Hematopoietic multipotent progenitor cell treated with erythropoietin and hydrocortisone succinate and interleukin-3 and kit ligand, for 4 days (in vitro differentiated cells): ENCODE results near the gene ACO1.
A peak's percentile ranks its signal among the peaks of the same experiment; 100 is the strongest.

Experiments used
- DNase-seq: peaks from one replicate; pipeline ENCODE4 v3.0.0-alpha.2; 2015

ACO1 gene

GRCh38 chr9:32384002-32384363 is 460 bp upstream of the ACO1 start:
- DNase-seq: peak; percentile 34

GRCh38 chr9:32385152-32385884 is 875 bp downstream of the ACO1 start:
- no peak for DNase-seq

- no peak for DNase-seq
Measured at GRCh38 chr9:32385885-32386283, 1.4 kb downstream of the ACO1 start.

- DNase-seq: no peak
Measured at GRCh38 chr9:32387256-32387655, 2.8 kb downstream of the ACO1 start.

- no peak for DNase-seq
Measured at GRCh38 chr9:32389365-32389764, 4.9 kb downstream of the ACO1 start.

DNA sequence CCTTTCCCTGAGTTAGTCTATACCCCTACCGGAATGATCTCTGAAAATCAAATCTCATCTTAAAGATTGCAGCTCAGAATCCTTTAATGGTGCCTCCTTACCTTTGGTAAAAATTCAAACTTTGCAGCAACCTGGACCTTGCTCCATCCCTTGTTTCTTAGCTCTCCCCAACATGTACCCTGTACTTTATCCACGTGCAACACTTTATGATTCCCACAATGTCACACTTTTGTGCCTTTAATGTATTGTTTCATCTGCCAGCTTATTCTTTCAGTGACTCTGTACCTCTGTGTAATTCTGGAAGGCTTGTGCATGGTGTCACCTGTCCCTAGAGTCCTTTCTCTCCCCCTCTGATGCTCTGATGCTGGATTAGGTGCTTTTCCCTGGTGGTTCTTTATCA is 9.5 kb downstream of the ACO1 start:
- DNase-seq: no peak

DNA sequence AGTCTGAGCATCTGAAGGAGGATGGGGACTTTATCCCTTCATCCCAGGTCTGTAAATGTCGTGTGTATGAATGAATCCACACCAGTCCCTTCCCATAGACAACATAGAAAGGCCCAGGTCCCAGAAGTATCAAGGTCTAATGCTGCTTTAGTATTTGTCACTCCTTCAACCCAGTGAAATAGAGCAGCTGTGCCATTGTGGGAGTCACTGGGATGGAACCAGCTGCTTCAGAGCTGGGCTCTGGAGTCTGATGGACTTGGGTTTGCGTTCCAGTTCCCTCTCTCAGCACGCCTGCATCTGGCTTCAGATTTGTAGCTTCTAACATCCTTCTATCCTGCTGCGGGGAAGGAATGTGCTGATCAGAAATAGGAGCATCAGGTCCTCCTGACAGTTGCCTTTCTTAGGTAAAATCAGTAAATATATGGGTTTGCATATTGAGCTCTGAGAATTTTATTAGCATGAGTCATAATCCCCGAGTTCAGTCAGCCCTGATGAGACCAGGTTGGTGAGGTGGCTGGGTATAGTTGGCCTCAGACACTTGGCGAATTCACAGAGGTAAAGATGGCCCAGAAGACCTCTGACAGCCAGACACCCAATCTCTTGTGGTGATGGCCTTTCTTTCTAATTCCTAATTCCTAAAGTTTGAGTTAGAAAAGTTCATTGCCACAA is 10.1 kb downstream of the ACO1 start:
- no peak for DNase-seq

- peak; percentile 8 for DNase-seq
Measured at GRCh38 chr9:32395510-32396216, 11.2 kb downstream of the ACO1 start.

DNA sequence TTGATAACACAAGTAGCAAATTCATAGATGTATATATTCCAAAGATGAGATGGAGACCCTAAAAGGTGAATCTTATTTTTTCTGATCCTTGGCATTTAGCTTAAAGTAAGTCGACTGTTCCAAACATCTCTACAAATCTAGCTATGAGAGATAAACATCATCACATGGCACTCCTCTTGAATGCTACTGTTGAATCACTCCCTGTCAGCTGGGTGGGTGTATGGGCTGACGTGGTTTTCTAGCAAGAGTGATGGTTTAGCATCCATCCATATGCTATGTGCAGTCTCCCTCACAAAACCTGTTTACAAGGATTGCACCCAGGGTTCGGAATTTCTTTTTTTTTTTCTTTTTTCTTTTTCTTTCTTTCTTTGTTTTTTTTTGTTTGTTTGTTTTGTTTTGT is 13.8 kb downstream of the ACO1 start:
- DNase-seq: peak; percentile 12

- peak; percentile 15 for DNase-seq
Measured at GRCh38 chr9:32399110-32399815, 14.8 kb downstream of the ACO1 start.

DNA sequence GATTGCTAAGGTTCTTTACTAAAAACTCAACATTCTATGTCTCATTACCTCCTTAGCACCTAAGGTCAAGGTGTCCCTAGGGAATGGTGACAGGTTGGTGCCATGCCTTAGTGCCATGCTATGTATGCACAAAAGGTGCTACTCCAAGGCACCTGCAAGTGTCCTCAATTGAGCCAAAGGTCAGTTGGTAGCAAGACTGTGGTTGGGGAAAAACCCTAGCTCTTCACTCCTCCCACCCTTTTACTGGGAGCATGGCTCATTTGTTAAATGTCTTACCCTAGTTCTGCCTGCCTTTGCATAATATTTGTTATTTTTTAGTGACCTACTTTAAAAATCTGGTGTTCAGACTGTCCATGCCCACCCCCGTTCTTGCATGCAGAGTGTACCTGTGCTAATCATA is 17.0 kb downstream of the ACO1 start:
- no peak for DNase-seq

- no peak for DNase-seq
Measured at GRCh38 chr9:32403567-32404260, 19.3 kb downstream of the ACO1 start.

DNA sequence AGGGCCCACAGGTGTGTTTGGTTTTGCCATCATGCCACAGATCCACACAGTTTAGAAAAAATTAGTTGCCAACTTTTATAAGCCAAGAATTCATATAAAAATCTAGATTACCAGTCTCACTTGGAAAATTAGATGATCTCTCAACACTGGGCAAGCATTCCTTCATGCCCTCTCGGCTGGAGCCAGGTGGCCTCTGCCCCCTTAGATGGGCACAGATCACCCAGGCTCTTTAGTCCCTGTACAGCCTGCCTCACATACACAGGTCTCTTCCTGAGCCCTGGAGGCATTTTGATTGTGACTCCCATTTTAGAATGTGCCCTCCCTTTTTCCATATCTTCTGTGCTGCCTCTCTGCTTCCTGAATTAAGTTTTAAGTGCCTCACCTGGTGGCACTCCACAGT is 20.0 kb downstream of the ACO1 start:
- no peak for DNase-seq

GRCh38 chr9:32404856-32405255 is 20.4 kb downstream of the ACO1 start:
- no peak for DNase-seq

GRCh38 chr9:32405506-32405905 is 21.1 kb downstream of the ACO1 start:
- no peak for DNase-seq

DNA sequence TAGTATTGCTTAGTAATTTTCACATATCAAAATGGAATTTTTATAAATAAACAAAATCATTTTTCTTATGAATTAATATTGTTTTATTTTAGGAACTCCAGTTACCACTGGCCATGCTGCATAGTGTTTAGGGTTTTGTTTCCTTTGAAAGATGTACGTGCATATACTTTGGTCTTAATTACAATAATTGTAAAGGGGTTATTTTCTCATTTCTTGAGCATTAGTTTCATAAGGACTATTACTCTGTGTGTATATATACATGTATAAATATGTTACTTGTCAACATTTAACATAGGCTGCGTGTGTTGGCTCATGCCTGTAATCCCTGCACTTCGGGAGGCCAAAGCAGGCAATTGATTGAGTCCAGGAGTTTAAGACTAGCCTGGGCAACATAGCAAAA is 21.6 kb downstream of the ACO1 start:
- no peak for DNase-seq

DNA sequence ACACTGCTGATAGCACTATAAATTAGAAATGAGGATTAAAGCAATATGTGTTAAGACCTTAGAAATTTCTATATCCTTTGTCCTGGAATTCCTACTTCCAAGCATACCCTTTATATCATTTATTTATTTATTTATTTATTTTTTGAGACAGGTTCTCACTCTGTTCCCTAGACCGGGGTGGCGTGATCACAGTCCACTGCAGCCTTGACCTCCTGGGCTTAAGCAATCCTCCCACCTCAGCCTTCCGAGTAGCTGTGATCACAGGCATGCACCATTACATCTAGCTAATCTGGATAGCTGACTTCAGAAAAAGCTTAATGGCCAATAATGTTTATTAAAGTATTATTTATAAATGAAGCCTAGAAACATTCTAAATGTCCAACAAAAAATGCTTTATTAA is 27.3 kb downstream of the ACO1 start:
- DNase-seq: no peak

DNA sequence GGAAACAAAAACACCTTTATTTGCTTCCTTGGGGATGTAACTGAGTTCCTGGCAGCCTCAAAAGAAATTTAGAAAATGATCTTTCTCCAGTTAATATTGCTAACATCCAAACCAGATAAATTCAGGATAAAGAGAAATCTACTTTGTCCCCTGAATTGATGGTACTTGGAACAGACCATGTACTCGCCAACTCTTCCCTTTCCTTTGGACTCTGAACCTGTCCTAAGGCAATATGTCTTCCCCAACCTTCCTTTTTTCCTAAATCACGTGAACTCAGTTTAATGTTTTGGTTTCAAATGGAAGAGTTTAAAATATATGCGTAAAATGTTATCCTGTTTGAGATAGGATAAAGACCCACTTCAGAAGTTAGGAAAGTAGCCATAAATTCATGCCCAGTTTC is 28.0 kb downstream of the ACO1 start:
- no peak for DNase-seq

DNA sequence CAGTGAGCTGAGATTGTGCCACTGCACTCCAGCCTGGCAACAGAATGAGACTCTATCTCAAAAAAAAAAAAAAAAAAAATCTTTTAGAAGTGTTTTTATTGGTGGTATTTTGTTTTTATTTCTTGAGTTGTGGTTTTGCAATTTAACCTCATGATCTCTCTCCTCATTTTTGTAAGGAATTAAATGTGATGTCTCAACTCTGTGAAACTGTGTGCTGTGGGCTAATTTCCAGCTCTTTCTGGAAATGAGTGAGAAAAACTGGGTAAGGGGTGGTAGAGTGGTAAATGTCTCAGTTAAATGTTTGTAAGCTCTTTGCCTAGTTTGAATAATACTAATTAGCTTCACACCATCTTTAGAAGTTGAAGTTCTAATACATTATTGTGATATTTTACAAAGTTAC is 29.0 kb downstream of the ACO1 start:
- DNase-seq: no peak

DNA sequence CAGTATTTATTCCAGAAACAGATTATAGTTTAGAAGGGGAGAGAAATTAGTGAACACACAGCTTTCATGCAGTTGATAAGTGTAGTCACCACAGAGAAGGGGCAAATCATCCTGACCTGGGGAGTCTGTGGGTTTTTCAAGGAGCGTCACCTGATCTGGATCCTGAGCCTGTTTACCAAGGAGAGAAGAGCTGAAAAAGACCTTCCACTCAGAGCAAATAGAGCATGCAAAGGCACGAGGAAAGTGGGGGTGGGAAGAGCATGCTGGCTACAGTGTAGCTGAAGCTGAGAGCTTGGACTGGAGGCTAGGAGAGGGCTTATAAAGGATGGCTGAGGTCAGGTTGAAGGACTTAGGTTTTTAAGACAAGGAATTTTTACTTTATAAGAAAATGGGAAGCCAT is 30.4 kb downstream of the ACO1 start:
- DNase-seq: no peak

GRCh38 chr9:32419921-32420320 is 35.5 kb downstream of the ACO1 start:
- no peak for DNase-seq

- DNase-seq: no peak
Measured at GRCh38 chr9:32422237-32422806, 37.9 kb downstream of the ACO1 start.

DNA sequence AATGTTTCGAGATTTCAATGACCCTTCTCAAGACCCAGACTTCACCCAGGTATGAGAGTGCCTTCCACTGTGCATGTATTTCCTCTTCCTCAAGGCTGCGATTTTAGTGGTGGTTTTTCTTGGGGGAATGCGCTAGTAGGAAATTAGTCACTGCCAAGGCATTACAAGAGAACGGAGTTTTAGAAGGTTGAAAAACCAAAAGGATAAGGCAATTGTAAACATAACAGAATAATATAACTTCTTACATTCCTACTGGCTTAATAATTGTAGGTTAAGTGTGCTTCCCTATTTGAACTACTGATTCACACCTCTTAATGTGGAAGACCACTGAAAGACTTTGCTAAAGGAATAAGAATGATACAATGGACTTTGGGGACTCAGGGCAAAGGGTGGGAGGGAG is 38.9 kb downstream of the ACO1 start:
- no peak for DNase-seq
